MM.1S (cell line): Measurements from ENCODE around the gene BMERB1.

Experiments used
- DNase-seq: peaks from one replicate; pipeline ENCODE4 v3.0.0-alpha.2; 2015
- H2AFZ ChIP-seq: fragments of 300-600 bp; sonication (generic); 2 replicates; pipeline ENCODE4 v1.6.0; 2016; ENCODE audit warnings: antibody characterized with exemption, low read length
- H3F3A ChIP-seq: fragments of 300-600 bp; sonication (generic); 2 replicates; pipeline ENCODE4 v1.6.1; 2016; ENCODE audit warnings: mild to moderate bottlenecking, antibody characterized with exemption, low read length, moderate library complexity, mixed read lengths; ENCODE audit not compliant: insufficient read depth
- H3K27ac ChIP-seq: fragments of 300-600 bp; sonication (generic); 2 replicates; pipeline ENCODE4 v1.5.1; 2016; ENCODE audit warnings: mild to moderate bottlenecking, low read length
- H3K27me3 ChIP-seq: fragments of 300-600 bp; sonication (generic); replicated peaks from 2 replicates; pipeline ENCODE4 v1.6.0; 2016; ENCODE audit warnings: low read length; ENCODE audit not compliant: insufficient read depth
- H3K36me3 ChIP-seq: fragments of 300-600 bp; sonication (generic); replicated peaks from 2 replicates; pipeline ENCODE4 v1.6.1; 2016; ENCODE audit warnings: mild to moderate bottlenecking, low read length, mixed read lengths; ENCODE audit not compliant: insufficient read depth
- H3K4me1 ChIP-seq: fragments of 300-600 bp; sonication (generic); 2 replicates; pipeline ENCODE4 v1.6.1; 2016; ENCODE audit warnings: low read length, mixed read lengths
- H3K4me2 ChIP-seq: fragments of 300-600 bp; sonication (generic); 2 replicates; pipeline ENCODE4 v1.6.0; 2016; ENCODE audit warnings: low read depth, low read length
- H3K4me3 ChIP-seq: fragments of 300-600 bp; sonication (generic); 2 replicates; pipeline ENCODE4 v1.5.1; 2016; ENCODE audit warnings: low read length, mixed read lengths
- H3K79me2 ChIP-seq: fragments of 300-600 bp; sonication (generic); 2 replicates; pipeline ENCODE4 v1.6.1; 2016; ENCODE audit warnings: mixed run types, low read length, mixed read lengths
- H3K9ac ChIP-seq: fragments of 300-600 bp; sonication (generic); 2 replicates; pipeline ENCODE4 v1.6.1; 2016; ENCODE audit warnings: low read length, mixed read lengths
- H3K9me2 ChIP-seq: fragments of 300-600 bp; sonication (generic); replicated peaks from 2 replicates; pipeline ENCODE4 v1.6.1; 2016; ENCODE audit warnings: mild to moderate bottlenecking, low read length, mixed read lengths; ENCODE audit not compliant: insufficient read depth
- H3K9me3 ChIP-seq: fragments of 300-600 bp; sonication (generic); replicated peaks from 2 replicates; pipeline ENCODE4 v1.6.1; 2016; ENCODE audit warnings: mild to moderate bottlenecking, low read length, mixed read lengths; ENCODE audit not compliant: insufficient read depth
- H4K20me1 ChIP-seq: fragments of 300-600 bp; sonication (generic); 2 replicates; pipeline ENCODE4 v1.6.1; 2016; ENCODE audit warnings: mild to moderate bottlenecking, low read length, moderate library complexity, mixed read lengths; ENCODE audit not compliant: insufficient read depth
- CTCF ChIP-seq: fragments of 300-600 bp; sonication (generic); IDR thresholded peaks from 2 replicates; pipeline ENCODE4 v1.5.1; 2016; ENCODE audit warnings: antibody characterized with exemption, low read length, mixed read lengths
- EZH2 ChIP-seq: fragments of 300-600 bp; sonication (generic); optimal IDR thresholded peaks from 2 replicates; pipeline ENCODE3; 2017; ENCODE audit warnings: low read depth, mild to moderate bottlenecking, antibody characterized with exemption, low read length, mixed read lengths
- EZH2phosphoT487 ChIP-seq: fragments of 300-600 bp; sonication (generic); IDR thresholded peaks from 2 replicates; pipeline ENCODE4 v1.6.1; 2018; ENCODE audit warnings: antibody characterized with exemption, low read length

BMERB1 gene

GRCh38 chr16:15507959-15508627 lies 73.7 kb downstream of the BMERB1 start:
- Histone ChIP-seq H3K4me1 (no peaks in the 10 kb centered on the region), H3K27ac (no peak overlapping the region), H2AFZ (no peak overlapping the region), H3K27me3 (no peaks in the 10 kb centered on the region), H3K9me3 (no peaks in the 10 kb centered on the region), H3F3A (no peaks in the 10 kb centered on the region), H3K9ac (no peak overlapping the region), H3K79me2 (no peaks in the 10 kb centered on the region), H3K9me2 (no peaks in the 10 kb centered on the region), H4K20me1 (no peaks in the 10 kb centered on the region), H3K36me3 (no peaks in the 10 kb centered on the region), H3K4me2 (no peak overlapping the region), H3K4me3 (no peak overlapping the region)
- TF ChIP-seq EZH2phosphoT487, result no peak
- TF ChIP-seq CTCF, result no peak
- TF ChIP-seq EZH2, result no peak
- no peak for DNase-seq

GRCh38 chr16:15509051-15509592 lies 74.7 kb downstream of the BMERB1 start:
- no peaks in the 10 kb centered on the region for H3K9me3 ChIP-seq
- H3K27me3 ChIP-seq, result no peaks in the 10 kb centered on the region
- no peak overlapping the region for H3K27ac ChIP-seq
- DNase-seq, result no peak
- H3K4me1 ChIP-seq, result no peaks in the 10 kb centered on the region
- H3F3A ChIP-seq, result no peaks in the 10 kb centered on the region
- H3K36me3 ChIP-seq, result no peaks in the 10 kb centered on the region
- no peaks in the 10 kb centered on the region for H4K20me1 ChIP-seq
- H2AFZ ChIP-seq, result no peak overlapping the region
- H3K9ac ChIP-seq, result no peak overlapping the region
- no peak overlapping the region for H3K4me3 ChIP-seq
- no peak overlapping the region for H3K4me2 ChIP-seq
- no peaks in the 10 kb centered on the region for H3K9me2 ChIP-seq
- no peak for TF ChIP-seq CTCF
- H3K79me2 ChIP-seq, result no peaks in the 10 kb centered on the region

GRCh38 chr16:15509593-15510535 lies 75.5 kb downstream of the BMERB1 start:
- Histone ChIP-seq H3K9ac (no peak overlapping the region), H3F3A (no peaks in the 10 kb centered on the region), H2AFZ (no peak overlapping the region), H3K9me3 (no peaks in the 10 kb centered on the region), H3K27ac (no peak overlapping the region), H3K27me3 (no peaks in the 10 kb centered on the region), H3K36me3 (no peaks in the 10 kb centered on the region), H3K79me2 (no peaks in the 10 kb centered on the region), H3K4me3 (no peak overlapping the region), H3K4me1 (no peaks in the 10 kb centered on the region), H3K4me2 (no peak overlapping the region), H4K20me1 (no peaks in the 10 kb centered on the region), H3K9me2 (no peaks in the 10 kb centered on the region)
- no peak for TF ChIP-seq EZH2
- no peak for TF ChIP-seq EZH2phosphoT487
- no peak for TF ChIP-seq CTCF
- DNase-seq, result no peak
